Skin epidermis (tissue), 12 donors: Measurements from ENCODE around the gene WWOX.

ENCODE experiments used
- H3K27ac ChIP-seq, 21 experiments: fragments of 200-600 bp; sonication (generic) in 11 of 21; one replicate each; pipeline ENCODE4 v1.5.0; 2020; ENCODE audit warnings: mild to moderate bottlenecking in 3 of 21, inconsistent platforms in 2 of 21, moderate library complexity in 2 of 21
- H3K4me3 ChIP-seq, 7 experiments: fragments of 200-600 bp; sonication (generic) in 2 of 7; one replicate each; pipeline ENCODE4 v1.5.0; 2020; ENCODE audit warnings: inconsistent platforms in 2 of 7, mild to moderate bottlenecking in 2 of 7, moderate library complexity in 1 of 7

The WWOX gene

DNA sequence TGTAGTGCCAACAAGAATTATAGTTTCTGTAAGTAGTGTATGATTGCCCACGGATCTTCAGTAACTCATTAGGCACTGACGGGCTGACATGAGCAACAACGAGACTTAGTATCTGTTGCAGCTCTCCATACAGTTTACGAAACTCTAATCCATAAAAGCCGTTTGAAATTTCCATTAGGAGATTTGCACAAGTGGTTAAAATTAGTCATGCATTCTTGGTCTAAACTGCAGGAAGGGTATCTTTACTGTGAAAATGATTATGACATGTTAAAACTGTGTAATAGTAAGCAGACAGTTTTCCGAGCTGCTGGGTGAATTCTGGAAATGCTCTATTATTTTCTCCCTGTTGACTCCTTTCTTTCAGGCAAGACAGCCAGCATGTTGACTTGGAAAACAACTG, 605.0 kb downstream of the WWOX start:
- Histone ChIP-seq H3K27ac (no peak overlapping the region), H3K4me3 (no peak overlapping the region)

DNA sequence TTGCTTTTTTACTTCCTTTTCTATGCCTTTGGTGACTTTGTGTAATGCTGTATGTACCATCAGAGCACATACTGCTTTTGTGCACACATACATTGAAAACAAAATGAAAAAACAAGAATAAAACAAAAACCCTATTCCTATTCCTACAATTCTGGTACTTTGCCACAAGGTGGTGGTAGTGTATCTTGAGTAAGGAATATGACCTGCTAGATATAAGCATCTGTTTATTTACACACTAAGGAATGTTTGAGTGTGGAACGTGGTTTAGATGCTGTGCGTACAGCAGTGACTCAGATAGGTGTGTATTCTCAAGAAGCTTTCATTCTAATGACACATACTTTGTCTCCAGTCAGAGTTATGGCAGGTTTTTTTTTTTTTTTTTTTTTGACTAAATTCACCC, 606.2 kb downstream of the WWOX start:
- H3K27ac ChIP-seq: no peak overlapping the region
- H3K4me3 ChIP-seq: no peak overlapping the region

GRCh38 chr16:78706637-78707036, 607.2 kb downstream of the WWOX start:
- H3K4me3 ChIP-seq: no peak overlapping the region

DNA sequence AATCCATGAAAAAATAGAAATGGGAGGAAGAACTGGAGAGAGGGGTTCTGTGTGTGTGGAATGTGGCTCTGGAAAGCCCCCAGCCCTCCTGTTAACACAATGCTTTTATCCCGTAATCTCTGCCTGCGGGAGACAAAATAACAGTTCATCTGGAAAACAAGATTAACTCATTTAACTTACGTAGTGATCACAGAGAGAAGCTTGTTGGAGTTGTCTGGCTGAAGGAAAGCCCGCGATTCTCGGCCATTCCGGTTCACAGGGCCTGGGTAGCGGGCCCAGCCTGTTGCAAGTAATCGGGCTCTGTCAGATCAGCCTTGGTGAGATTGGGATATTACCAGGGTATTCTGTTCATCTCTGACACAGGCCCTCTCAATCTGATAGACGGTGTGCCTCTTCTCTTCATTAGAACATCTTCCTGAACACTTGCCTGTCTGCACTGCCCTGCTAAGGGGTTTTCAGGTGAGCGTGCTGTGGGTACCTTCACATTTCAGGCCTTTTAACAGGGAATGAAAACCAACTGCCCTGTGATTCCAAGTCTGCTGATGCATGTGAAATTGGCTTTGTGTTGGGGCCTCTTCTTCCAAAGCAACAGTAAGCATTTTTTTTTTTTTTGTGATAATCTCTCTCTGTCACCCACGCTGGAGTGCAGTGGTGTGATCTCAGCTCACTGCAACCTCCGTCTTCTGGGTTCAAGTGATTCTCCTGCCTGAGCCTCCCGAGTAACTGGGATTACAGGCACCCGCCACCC, 609.9 kb downstream of the WWOX start:
- H3K27ac ChIP-seq: no peak overlapping the region

More at GRCh38 chr16:78706637-78707036, 607.2 kb downstream of the WWOX start:
- H3K27ac ChIP-seq: no peak overlapping the region

DNA sequence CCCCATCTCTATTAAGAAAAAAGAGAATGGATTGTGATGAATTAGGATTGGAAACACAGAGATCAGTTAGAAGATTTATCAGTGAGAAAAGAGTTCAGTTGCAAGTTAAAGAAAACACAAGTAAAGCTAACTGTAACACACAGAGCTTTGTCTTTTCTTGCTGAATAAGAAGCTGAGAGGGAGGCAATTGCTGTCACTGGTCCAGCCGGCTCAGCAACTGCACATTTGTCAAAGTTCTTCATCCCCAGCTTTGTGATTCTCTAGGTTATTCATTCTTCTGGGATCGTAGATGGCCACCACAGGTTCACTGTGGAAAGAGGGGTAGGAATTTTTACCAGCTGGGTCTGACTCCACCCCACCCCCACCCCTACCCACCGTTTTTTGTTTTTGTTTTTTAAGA, 615.7 kb downstream of the WWOX start:
- Histone ChIP-seq H3K4me3 (no peak overlapping the region), H3K27ac (no peak overlapping the region)

More for the DNA sequence above, 609.9 kb downstream of the WWOX start:
- no peak overlapping the region for H3K4me3 ChIP-seq

GRCh38 chr16:78715673-78716072, 616.2 kb downstream of the WWOX start:
- H3K27ac ChIP-seq: no peak overlapping the region
- no peak overlapping the region for H3K4me3 ChIP-seq

DNA sequence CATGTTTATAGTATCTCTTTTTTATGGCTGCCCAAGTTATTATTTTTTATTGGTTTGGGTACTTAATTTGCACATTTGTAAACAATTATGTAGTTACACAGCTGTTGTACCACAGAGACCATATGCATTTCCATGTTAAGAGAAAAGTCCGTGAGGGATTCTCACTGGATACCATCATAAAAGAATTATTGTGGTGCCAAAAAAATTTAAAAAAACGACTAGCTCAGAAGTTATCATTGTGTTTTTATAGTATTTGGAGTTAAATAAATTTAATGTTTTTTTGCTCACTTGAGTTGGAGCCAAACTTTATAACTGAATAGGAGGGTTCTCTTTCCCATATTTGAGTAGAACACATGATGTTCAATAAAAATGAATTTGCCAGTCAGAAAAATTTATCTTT, 618.7 kb downstream of the WWOX start:
- H3K27ac ChIP-seq: no peak overlapping the region
- H3K4me3 ChIP-seq: no peak overlapping the region

DNA sequence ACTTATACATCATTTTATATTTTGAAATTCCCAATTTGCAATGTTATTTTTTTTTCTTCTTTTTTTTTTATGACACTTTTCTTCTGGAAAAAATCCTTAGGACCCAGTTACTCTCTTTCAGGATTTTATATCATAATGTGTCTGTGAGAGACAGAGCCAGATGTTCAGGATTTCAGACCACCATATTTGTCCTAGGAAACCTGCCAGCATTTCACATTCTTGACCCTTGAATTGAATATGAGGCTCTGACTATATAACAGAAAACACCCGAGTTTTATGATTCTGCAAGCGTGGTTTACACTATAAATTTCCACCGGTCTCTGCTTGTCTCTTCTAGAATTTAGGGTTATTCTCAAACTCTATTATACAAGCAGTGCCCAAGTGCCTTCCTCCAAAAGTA, 621.0 kb downstream of the WWOX start:
- Histone ChIP-seq H3K4me3 (no peak overlapping the region), H3K27ac (no peak overlapping the region)

DNA sequence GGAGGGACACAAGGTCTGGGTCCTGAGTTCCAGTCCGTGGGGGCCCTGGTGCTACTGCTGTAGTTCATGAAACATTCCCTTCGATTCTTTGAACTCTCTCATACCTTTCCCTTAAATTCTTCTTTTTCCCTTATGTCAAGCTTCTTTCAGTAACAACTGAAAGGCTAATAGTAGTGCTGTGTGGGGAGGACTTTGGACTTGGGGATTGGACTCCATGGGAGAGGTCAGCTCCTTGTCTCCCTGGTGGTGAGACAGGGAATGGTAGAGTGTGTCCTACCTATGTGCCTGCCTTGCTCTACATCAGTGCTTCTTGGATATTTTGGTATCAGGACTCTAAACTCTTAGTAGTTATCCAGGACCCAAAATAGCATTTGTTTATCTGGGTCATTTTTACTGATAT, 628.1 kb downstream of the WWOX start:
- H3K27ac ChIP-seq: no peak overlapping the region
- H3K4me3 ChIP-seq: no peak overlapping the region

DNA sequence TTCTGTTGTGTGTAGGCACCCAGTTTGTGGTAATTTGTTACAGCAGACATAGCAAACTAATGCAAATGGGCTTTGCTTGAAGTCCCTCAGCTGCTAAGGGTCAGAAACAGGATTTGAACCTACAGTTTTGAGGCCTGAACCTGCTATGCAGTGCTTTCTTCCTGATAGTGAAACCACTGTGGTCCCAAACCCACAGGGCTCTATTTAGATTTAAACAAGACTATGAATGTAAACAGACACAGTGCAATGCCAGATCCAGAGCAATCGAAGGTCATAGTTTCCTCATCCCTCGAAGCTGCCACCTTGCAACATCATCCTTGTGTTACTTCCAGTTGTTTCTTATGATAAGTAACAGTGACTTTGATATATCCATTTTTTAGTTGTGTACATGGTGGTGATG, 630.2 kb downstream of the WWOX start:
- H3K27ac ChIP-seq: no peak overlapping the region
- no peak overlapping the region for H3K4me3 ChIP-seq

- no peak overlapping the region for H3K4me3 ChIP-seq
- H3K27ac ChIP-seq: no peak overlapping the region
These were observed 632.3 kb downstream of the WWOX start for GRCh38 chr16:78731785-78732184.

DNA sequence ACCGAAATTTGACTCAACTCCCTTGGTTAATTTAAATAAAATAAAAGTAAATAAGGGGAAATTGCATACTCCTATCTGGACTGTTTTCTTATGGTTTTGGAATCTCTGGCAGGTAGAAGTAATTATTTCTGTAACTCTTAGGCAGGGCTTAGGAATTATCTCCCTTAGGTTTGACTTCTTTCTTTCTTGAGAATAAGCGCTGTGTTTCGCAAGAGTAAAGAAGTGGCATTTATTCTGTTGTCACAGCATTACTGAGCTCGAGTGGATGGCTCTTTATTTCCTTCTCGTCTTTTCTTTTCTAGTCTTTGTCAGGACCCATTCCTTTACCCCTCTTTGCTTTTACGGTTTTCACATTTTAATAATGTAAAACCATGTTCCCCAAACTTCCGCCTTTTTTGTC, 633.2 kb downstream of the WWOX start:
- Histone ChIP-seq H3K27ac (no peak overlapping the region), H3K4me3 (no peak overlapping the region)

DNA sequence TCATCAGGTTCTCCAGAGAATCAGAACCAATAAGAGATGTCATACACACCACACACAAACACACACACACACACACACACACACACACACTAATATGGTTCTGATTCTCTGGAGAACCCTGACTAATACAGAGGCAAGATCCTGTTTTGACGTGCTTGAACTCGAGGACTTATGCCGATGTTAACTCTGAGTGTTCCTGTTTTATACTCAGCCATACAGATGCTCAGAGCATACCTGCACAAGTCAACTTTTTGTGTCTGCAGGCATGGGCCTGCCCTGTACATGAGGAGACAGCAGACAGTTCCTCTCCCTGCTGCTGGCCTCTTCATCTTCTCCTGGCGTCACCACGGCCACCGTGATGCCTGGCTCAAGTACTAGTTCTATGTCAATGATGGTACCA, 635.9 kb downstream of the WWOX start:
- no peak overlapping the region for H3K4me3 ChIP-seq
- no peak overlapping the region for H3K27ac ChIP-seq

GRCh38 chr16:78737630-78738029, 638.2 kb downstream of the WWOX start:
- Histone ChIP-seq H3K27ac (no peak overlapping the region), H3K4me3 (no peak overlapping the region)

DNA sequence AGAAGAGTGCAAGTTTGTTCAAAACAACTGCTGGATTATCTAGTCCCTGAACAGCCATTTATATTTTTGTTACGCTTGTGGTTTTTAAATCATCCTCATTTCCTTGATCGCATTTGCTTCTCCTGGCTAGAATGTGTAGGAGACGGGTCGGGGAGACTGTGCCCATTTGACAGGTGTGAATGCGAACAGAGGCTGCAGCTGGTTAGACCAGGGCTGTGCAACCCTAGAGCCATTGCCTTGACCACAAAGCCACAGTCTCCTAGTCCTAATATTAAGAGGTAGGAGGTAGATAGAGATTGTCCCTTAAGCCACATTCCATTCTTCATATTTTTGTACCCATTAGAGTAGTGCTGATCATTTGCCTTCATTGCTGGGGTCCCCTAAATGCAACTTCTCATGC, 639.1 kb downstream of the WWOX start:
- H3K4me3 ChIP-seq: no peak overlapping the region

GRCh38 chr16:78740269-78740668, 640.8 kb downstream of the WWOX start:
- Histone ChIP-seq H3K4me3 (no peak overlapping the region), H3K27ac (no peak overlapping the region)

More for the DNA sequence above, 639.1 kb downstream of the WWOX start:
- H3K27ac ChIP-seq: no peak overlapping the region

DNA sequence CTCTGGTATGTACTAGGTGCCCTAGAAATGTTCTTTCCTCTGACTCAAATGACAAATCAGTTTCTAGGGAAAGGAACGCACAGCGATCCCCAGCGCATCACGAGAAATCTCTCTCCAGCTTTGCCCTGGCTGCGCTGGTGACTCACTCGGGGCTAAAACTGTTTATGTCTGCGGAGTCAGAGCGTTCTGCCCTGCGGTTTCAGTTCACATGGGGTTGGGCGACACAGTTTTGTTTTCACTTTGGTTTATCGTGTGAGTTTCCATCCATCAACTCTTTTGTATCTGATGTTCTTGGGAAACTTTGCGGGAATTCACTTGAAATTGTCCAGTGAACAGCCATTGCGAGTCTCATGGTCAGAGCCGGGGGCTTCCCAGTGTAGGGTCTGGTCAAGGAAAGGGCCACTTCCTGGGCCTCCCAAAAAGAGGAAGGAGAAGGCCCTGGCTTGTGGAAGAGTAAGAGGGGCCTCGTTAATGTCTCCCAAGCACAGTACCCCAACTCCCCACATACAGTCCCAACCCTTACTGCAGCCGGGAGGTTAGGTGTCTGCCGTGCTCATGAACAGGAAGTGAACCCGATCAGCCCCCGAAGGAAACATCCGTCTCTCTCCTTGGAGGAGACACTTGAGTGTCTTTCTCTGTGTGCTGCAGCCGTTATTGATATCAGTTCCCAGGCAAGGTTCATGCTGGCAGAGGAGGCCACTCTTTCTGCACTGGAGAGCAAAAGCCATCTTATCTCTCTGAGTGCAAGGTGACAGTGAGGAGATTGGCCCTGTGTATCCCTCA, 643.2 kb downstream of the WWOX start:
- peak overlapping the region in 3 of 7 experiments; percentile 8 to 19 (median 8) for H3K4me3 ChIP-seq
- peak overlapping the region in 16 of 21 experiments; percentile 22 to 96 (median 74) for H3K27ac ChIP-seq

DNA sequence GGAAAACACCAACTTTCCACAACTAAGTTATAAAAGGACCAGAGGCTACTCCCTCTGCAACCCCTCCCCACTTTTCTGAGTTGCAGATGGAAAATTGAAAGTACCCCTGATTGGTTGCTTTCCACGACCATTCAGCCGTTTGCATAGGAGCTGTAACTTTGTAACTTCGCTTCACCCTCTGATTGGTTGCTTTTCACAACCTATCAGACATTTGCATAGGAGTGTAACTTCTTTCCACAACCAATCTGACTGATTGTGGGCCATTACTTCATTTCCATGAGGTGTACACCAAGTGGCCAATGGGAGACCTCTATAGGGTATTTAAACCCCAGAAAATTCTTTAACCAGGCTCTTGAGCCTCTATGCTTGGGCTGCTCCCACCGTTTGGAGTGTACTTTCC, 644.1 kb downstream of the WWOX start:
- Histone ChIP-seq H3K27ac (peak overlapping the region in 6 of 21 experiments; percentile 65 to 96 (median 85)), H3K4me3 (no peak overlapping the region)

DNA sequence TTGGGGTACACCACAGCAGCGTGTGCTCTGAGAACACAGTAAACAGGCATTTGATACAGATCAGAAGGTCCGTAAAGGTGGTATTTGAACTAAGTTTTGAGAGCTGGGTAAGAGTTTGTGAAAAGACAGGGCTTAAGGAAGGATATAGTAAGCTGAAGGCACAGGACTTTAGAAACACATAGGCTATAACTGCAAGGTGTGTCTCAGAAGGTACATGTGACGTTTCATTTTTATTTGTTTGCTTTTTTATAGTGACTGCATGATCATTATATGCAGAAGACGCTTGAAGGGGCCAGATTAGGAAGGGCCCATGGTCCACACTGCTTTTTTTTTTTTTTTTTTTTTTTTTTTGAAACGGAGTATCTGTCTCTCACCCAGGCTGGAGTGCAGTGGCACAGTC, 644.6 kb downstream of the WWOX start:
- no peak overlapping the region for H3K27ac ChIP-seq
- no peak overlapping the region for H3K4me3 ChIP-seq

DNA sequence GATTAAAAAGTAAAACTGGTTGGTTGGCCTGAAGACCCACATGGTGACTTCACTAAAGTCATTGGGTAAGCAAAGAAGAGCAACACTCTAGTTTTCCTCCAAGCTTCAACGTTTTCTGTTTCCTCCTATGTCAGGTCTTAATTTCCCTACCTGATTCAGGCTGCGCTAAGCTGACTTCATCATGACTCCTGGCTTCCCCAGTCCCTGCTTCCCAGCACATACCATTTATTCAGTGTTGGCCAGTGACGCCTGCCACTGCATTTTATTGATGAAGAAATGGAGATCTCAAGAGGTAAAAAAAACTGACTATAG, 645.3 kb downstream of the WWOX start:
- no peak overlapping the region for H3K27ac ChIP-seq
- no peak overlapping the region for H3K4me3 ChIP-seq
